ENCODE measurements around the gene SORBS2. TPM values are rescaled to one million over a fixed set of nuclear protein-coding genes. Genes with fewer than 3 reads are reported as not detected.

SORBS2 gene
- total and polyA plus RNA-seq, 4 donors = 11.2 to 70.4 (median 26.4) TPM

DNA sequence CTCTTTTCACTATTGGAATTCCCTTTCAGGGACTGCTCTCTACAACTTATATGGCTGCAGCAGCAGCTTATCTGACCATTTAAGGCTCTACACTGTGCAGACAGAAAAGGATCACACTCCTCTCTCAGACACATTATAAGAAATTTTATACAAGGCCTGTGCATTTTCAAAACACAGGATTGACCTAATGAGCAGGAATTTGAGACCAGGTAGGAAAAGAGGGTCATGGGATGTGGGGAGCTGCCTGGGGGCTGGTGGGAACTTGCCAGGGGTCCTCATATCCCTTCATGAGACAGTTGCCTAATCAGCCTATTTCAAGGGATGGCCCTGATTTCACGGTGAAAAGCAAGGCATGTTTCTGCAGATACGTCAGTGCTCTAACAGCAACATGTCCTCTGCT, 77.1 kb downstream of the SORBS2 start:
- WGBS, 2 donors = 73 to 82% methylated on average over 2 of the region's 2 CpGs
- no peak for TF ChIP-seq CTCF (IDR thresholded peaks at IDR 0.05; ENCODE audit: control extremely low read depth, extremely low read depth)
- H3K4me3 ChIP-seq = no peak overlapping the region
- DNase-seq = no peak
- no peak for ATAC-seq (ENCODE audit: insufficient read depth, low FRiP score)
- peaks cover 6 to 35% (median 13%) of the 10 kb centered on the region in 5 donors for H3K4me1 ChIP-seq (ENCODE audit: control insufficient read depth in 5 of 5, insufficient read depth in 5 of 5, low read length in 5 of 5)
- peaks cover 0 to 2% (median 0%) of the 10 kb centered on the region in 4 donors for H3K36me3 ChIP-seq (ENCODE audit: control insufficient read depth in 4 of 4, insufficient read depth in 4 of 4, low read length in 4 of 4)
- no peak overlapping the region for H3K27ac ChIP-seq (ENCODE audit: low read depth in 1 of 2, low read length in 1 of 2)
- H3K9me3 ChIP-seq (ENCODE audit: control insufficient read depth in 4 of 4, insufficient read depth in 3 of 4, low read length in 3 of 4) = peaks cover 0 to 3% (median 0%) of the 10 kb centered on the region in 4 donors
- H3K9ac ChIP-seq (ENCODE audit: insufficient read depth in 1 of 2, low read length in 2 of 2) = no peak overlapping the region
- peaks cover 0 to 2% (median 0%) of the 10 kb centered on the region in 3 donors for H3K27me3 ChIP-seq (ENCODE audit: control insufficient read depth in 3 of 3, insufficient read depth in 3 of 3, low read length in 2 of 3)

DNA sequence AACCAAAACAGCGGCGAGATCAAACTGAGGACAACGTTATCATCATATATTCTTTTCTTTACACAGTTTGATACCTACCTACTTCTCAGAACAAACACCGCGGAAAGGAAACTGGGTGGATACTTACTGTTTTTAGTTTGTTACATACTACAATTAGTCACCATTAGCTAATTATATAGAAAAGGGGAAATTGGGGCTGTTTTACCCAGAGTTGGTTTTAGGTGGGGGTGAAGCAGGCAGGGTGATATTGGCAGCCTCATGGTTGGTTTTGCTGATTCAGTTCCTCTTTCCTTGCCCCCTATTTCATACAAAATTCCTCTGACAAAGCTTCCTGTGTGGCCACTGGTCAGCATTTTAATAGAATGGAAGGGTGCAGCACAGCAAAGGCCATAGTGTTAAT, 77.8 kb downstream of the SORBS2 start:
- Histone ChIP-seq H3K27ac (ENCODE audit: low read depth in 1 of 2, low read length in 1 of 2) (no peak overlapping the region), H3K9me3 (ENCODE audit: control insufficient read depth in 4 of 4, insufficient read depth in 3 of 4, low read length in 3 of 4) (peaks cover 0 to 3% (median 0%) of the 10 kb centered on the region in 4 donors), H3K9ac (ENCODE audit: insufficient read depth in 1 of 2, low read length in 2 of 2) (no peak overlapping the region), H3K4me3 (no peak overlapping the region), H3K4me1 (ENCODE audit: control insufficient read depth in 5 of 5, insufficient read depth in 5 of 5, low read length in 5 of 5) (peaks cover 5 to 30% (median 10%) of the 10 kb centered on the region in 5 donors), H3K27me3 (ENCODE audit: control insufficient read depth in 3 of 3, insufficient read depth in 3 of 3, low read length in 2 of 3) (peaks cover 0 to 2% (median 0%) of the 10 kb centered on the region in 3 donors), H3K36me3 (ENCODE audit: control insufficient read depth in 4 of 4, insufficient read depth in 4 of 4, low read length in 4 of 4) (peaks cover 0 to 2% (median 0%) of the 10 kb centered on the region in 4 donors)
- WGBS, 2 donors = 52 to 68% methylated on average over 5 of the region's 5 CpGs
- no peak for TF ChIP-seq CTCF (IDR thresholded peaks at IDR 0.05; ENCODE audit: control extremely low read depth, extremely low read depth)
- DNase-seq (no peak), ATAC-seq (ENCODE audit: insufficient read depth, low FRiP score) (no peak)

- 85 to 86% methylated on average over 3 of the region's 3 CpGs for WGBS, 2 donors
- DNase-seq = peak in 1 of 3 donors; percentile 41
These were observed 81.0 kb downstream of the SORBS2 start for GRCh38 chr4:185730849-185731608.

More at GRCh38 chr4:185730849-185731608, 81.0 kb downstream of the SORBS2 start:
- ATAC-seq (ENCODE audit: insufficient read depth, low FRiP score) = no peak
- Histone ChIP-seq H3K4me1 (ENCODE audit: control insufficient read depth in 5 of 5, insufficient read depth in 5 of 5, low read length in 5 of 5) (peaks cover 0 to 18% (median 7%) of the 10 kb centered on the region in 5 donors), H3K4me3 (no peak overlapping the region), H3K27me3 (ENCODE audit: control insufficient read depth in 3 of 3, insufficient read depth in 3 of 3, low read length in 2 of 3) (peaks cover 0 to 2% (median 0%) of the 10 kb centered on the region in 3 donors), H3K27ac (ENCODE audit: low read depth in 1 of 2, low read length in 1 of 2) (peak overlapping the region in 1 of 2 donors; percentile 7), H3K36me3 (ENCODE audit: control insufficient read depth in 4 of 4, insufficient read depth in 4 of 4, low read length in 4 of 4) (peaks cover 0 to 6% (median 0%) of the 10 kb centered on the region in 4 donors), H3K9ac (ENCODE audit: insufficient read depth in 1 of 2, low read length in 2 of 2) (no peak overlapping the region), H3K9me3 (ENCODE audit: control insufficient read depth in 4 of 4, insufficient read depth in 3 of 4, low read length in 3 of 4) (peaks cover 0 to 3% (median 0%) of the 10 kb centered on the region in 4 donors)
- TF ChIP-seq CTCF (IDR thresholded peaks at IDR 0.05; ENCODE audit: control extremely low read depth, extremely low read depth) = no peak
